Measurements from ENCODE around the gene ZBTB20.

The ZBTB20 gene

GRCh38 chr3:114518206-114518808 is 628.8 kb downstream of the ZBTB20 start:
- TF ChIP-seq SIN3A (IDR thresholded peaks at IDR 0.05; ENCODE audit: borderline replicate concordance, insufficient read depth, low read length) = no peak
- TF ChIP-seq FOXP2 (optimal IDR thresholded peaks at IDR 0.05; ENCODE audit: borderline replicate concordance, extremely low read depth, extremely low read length, insufficient read depth) = no peak
- TF ChIP-seq POLR2AphosphoS5 (IDR thresholded peaks at IDR 0.05; ENCODE audit: low read depth, low read length) = no peak
- TF ChIP-seq, protein P1, sequence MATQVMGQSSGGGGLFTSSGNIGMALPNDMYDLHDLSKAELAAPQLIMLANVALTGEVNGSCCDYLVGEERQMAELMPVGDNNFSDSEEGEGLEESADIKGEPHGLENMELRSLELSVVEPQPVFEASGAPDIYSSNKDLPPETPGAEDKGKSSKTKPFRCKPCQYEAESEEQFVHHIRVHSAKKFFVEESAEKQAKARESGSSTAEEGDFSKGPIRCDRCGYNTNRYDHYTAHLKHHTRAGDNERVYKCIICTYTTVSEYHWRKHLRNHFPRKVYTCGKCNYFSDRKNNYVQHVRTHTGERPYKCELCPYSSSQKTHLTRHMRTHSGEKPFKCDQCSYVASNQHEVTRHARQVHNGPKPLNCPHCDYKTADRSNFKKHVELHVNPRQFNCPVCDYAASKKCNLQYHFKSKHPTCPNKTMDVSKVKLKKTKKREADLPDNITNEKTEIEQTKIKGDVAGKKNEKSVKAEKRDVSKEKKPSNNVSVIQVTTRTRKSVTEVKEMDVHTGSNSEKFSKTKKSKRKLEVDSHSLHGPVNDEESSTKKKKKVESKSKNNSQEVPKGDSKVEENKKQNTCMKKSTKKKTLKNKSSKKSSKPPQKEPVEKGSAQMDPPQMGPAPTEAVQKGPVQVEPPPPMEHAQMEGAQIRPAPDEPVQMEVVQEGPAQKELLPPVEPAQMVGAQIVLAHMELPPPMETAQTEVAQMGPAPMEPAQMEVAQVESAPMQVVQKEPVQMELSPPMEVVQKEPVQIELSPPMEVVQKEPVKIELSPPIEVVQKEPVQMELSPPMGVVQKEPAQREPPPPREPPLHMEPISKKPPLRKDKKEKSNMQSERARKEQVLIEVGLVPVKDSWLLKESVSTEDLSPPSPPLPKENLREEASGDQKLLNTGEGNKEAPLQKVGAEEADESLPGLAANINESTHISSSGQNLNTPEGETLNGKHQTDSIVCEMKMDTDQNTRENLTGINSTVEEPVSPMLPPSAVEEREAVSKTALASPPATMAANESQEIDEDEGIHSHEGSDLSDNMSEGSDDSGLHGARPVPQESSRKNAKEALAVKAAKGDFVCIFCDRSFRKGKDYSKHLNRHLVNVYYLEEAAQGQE (IDR thresholded peaks at IDR 0.05; ENCODE audit: insufficient read depth in 1 of 2, low read depth in 2 of 2, low read length in 2 of 2) = no peak
- no peak for TF ChIP-seq TAF1 (IDR thresholded peaks at IDR 0.05; ENCODE audit: borderline replicate concordance, insufficient read depth, low read length)

DNA sequence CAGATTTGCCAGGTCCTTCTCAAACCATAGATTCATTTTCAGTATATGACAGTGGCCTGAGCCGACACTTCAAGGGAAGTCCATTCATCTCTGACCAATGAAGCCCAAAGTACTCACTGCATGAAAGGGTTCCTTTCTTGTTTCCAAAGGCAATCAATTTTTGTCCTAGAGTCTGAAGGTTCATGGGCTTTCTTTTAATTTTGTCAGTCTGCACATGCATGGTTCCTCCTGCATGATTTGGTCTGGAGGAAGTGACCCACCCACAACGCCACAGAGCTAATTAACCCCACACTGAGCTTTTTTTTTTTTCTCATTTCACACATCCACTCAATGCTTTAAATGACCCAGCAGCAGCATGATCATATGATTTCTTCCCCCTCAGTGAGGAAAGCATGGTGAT is 636.9 kb downstream of the ZBTB20 start:
- TF ChIP-seq TAF1 (IDR thresholded peaks at IDR 0.05; ENCODE audit: borderline replicate concordance, insufficient read depth, low read length) (no peak), FOXP2 (optimal IDR thresholded peaks at IDR 0.05; ENCODE audit: borderline replicate concordance, extremely low read depth, extremely low read length, insufficient read depth) (no peak), SIN3A (IDR thresholded peaks at IDR 0.05; ENCODE audit: borderline replicate concordance, insufficient read depth, low read length) (no peak), POLR2AphosphoS5 (IDR thresholded peaks at IDR 0.05; ENCODE audit: low read depth, low read length) (no peak)
- TF ChIP-seq, protein P1 (IDR thresholded peaks at IDR 0.05; ENCODE audit: insufficient read depth in 1 of 2, low read depth in 2 of 2, low read length in 2 of 2) = no peak

GRCh38 chr3:114509756-114510155 is 637.3 kb downstream of the ZBTB20 start:
- no peak for TF ChIP-seq SIN3A (IDR thresholded peaks at IDR 0.05; ENCODE audit: borderline replicate concordance, insufficient read depth, low read length)
- TF ChIP-seq POLR2AphosphoS5 (IDR thresholded peaks at IDR 0.05; ENCODE audit: low read depth, low read length) = no peak
- TF ChIP-seq, protein P1 (IDR thresholded peaks at IDR 0.05; ENCODE audit: insufficient read depth in 1 of 2, low read depth in 2 of 2, low read length in 2 of 2) = no peak
- TF ChIP-seq FOXP2 (optimal IDR thresholded peaks at IDR 0.05; ENCODE audit: borderline replicate concordance, extremely low read depth, extremely low read length, insufficient read depth) = no peak
- no peak for TF ChIP-seq TAF1 (IDR thresholded peaks at IDR 0.05; ENCODE audit: borderline replicate concordance, insufficient read depth, low read length)

GRCh38 chr3:114508976-114509375 is 638.1 kb downstream of the ZBTB20 start:
- no peak for TF ChIP-seq TAF1 (IDR thresholded peaks at IDR 0.05; ENCODE audit: borderline replicate concordance, insufficient read depth, low read length)
- TF ChIP-seq FOXP2 (optimal IDR thresholded peaks at IDR 0.05; ENCODE audit: borderline replicate concordance, extremely low read depth, extremely low read length, insufficient read depth) = no peak
- no peak for TF ChIP-seq SIN3A (IDR thresholded peaks at IDR 0.05; ENCODE audit: borderline replicate concordance, insufficient read depth, low read length)
- no peak for TF ChIP-seq POLR2AphosphoS5 (IDR thresholded peaks at IDR 0.05; ENCODE audit: low read depth, low read length)
- TF ChIP-seq, protein P1 (IDR thresholded peaks at IDR 0.05; ENCODE audit: insufficient read depth in 1 of 2, low read depth in 2 of 2, low read length in 2 of 2) = no peak
